Smooth muscle cell (in vitro differentiated cells): ENCODE data around the gene PRODH2. TPM values are rescaled to one million over a fixed set of nuclear protein-coding genes. Genes with fewer than 3 reads are reported as not detected.

Source experiments
- DNase-seq: peaks from one replicate; lab custom pipeline; 2025; ENCODE audit not compliant: unreplicated experiment; lab: John Stamatoyannopoulos, UW
- H2AFZ ChIP-seq: fragments of 200-600 bp; sonication (generic); 2 replicates; pipeline ENCODE4 v1.6.0; 2016; ENCODE audit warnings: antibody characterized with exemption, low read depth, mild to moderate bottlenecking
- H3F3A ChIP-seq: fragments of 200-600 bp; sonication (generic); 2 replicates; pipeline ENCODE4 v1.6.0; 2017; ENCODE audit warnings: antibody characterized with exemption, low read depth
- H3K27ac ChIP-seq: fragments of 200-600 bp; sonication (generic); 2 replicates; pipeline ENCODE4 v1.5.1; 2016; ENCODE audit warnings: low read depth, mild to moderate bottlenecking
- H3K27me3 ChIP-seq: fragments of 200-600 bp; sonication (generic); 2 replicates; pipeline ENCODE4 v1.6.1; 2016; ENCODE audit warnings: low read depth, mild to moderate bottlenecking
- H3K36me3 ChIP-seq: fragments of 200-600 bp; sonication (generic); 2 replicates; pipeline ENCODE4 v1.5.1; 2016; ENCODE audit warnings: low read depth
- H3K4me1 ChIP-seq: fragments of 200-600 bp; sonication (generic); 2 replicates; pipeline ENCODE4 v1.5.1; 2016; ENCODE audit warnings: low read depth
- H3K4me2 ChIP-seq: fragments of 200-600 bp; sonication (generic); 2 replicates; pipeline ENCODE4 v1.6.0; 2016; ENCODE audit warnings: mild to moderate bottlenecking
- H3K4me3 ChIP-seq: fragments of 200-600 bp; sonication (generic); 2 replicates; pipeline ENCODE4 v1.5.1; 2016; ENCODE audit warnings: mild to moderate bottlenecking
- H3K79me2 ChIP-seq: fragments of 200-600 bp; sonication (generic); 2 replicates; pipeline ENCODE4 v1.6.0; 2016; ENCODE audit warnings: low read depth, mild to moderate bottlenecking
- H3K9ac ChIP-seq: fragments of 200-600 bp; sonication (generic); 2 replicates; pipeline ENCODE4 v1.6.0; 2016; ENCODE audit warnings: low read depth
- H3K9me3 ChIP-seq: fragments of 200-600 bp; sonication (generic); replicated peaks from 2 replicates; pipeline ENCODE4 v1.5.1; 2016; ENCODE audit warnings: low read depth
- H4K20me1 ChIP-seq: fragments of 200-600 bp; sonication (generic); 2 replicates; pipeline ENCODE4 v1.6.0; 2016; ENCODE audit warnings: low read depth
- WGBS: methylation state at CpG from one replicate; pipeline ENCODE4 v1.1.7; 2016; ENCODE audit warnings: low lambda C conversion rate; 5-methylcytosine and 5-hydroxymethylcytosine counted together
- polyA plus RNA-seq: library from polyadenylated mRNA; unstranded; fragments of >200 nt; fragmentation: Nextera tagmentation; extraction: Ambion mirVana; gene quantifications from 2 replicates; pipeline ENCODE4 v1.2.1, GENCODE V29; 2016
- total RNA-seq: library from RNA; depleted of rRNA; stranded (reverse); fragments of >200 nt; gene quantifications from 2 replicates; pipeline ENCODE4 v1.2.3, GENCODE V29; 2014
- TF ChIP-seq, protein P1 (sequence below): fragments of 200-600 bp; sonication (generic); IDR thresholded peaks from 2 replicates; pipeline ENCODE4 v1.5.1; 2017; ENCODE audit warnings: borderline replicate concordance, mild to moderate bottlenecking, antibody characterized with exemption; ENCODE audit not compliant: insufficient read depth, poor library complexity, severe bottlenecking

The PRODH2 gene
- total and polyA plus RNA-seq, 2 experiments from 2014 or later = not detected

DNA sequence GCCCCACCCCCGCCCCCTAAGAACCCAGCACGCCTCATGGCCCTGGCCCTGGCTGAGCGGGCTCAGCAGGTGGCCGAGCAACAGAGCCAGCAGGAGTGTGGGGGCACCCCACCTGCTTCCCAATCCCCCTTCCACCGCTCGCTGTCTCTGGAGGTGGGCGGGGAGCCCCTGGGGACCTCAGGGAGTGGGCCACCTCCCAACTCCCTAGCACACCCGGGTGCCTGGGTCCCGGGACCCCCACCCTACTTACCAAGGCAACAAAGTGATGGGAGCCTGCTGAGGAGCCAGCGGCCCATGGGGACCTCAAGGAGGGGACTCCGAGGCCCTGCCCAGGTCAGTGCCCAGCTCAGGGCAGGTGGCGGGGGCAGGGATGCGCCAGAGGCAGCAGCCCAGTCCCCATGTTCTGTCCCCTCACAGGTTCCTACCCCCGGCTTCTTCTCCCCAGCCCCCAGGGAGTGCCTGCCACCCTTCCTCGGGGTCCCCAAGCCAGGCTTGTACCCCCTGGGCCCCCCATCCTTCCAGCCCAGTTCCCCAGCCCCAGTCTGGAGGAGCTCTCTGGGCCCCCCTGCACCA lies 25.3 kb downstream of the PRODH2 start:
- no peak overlapping the region for H3K4me2 ChIP-seq
- H2AFZ ChIP-seq = no peak overlapping the region
- no peaks in the 10 kb centered on the region for H3K4me1 ChIP-seq
- no peaks in the 10 kb centered on the region for H3K9me3 ChIP-seq
- H4K20me1 ChIP-seq = no peaks in the 10 kb centered on the region
- no peak overlapping the region for H3K9ac ChIP-seq
- TF ChIP-seq, protein P1, sequence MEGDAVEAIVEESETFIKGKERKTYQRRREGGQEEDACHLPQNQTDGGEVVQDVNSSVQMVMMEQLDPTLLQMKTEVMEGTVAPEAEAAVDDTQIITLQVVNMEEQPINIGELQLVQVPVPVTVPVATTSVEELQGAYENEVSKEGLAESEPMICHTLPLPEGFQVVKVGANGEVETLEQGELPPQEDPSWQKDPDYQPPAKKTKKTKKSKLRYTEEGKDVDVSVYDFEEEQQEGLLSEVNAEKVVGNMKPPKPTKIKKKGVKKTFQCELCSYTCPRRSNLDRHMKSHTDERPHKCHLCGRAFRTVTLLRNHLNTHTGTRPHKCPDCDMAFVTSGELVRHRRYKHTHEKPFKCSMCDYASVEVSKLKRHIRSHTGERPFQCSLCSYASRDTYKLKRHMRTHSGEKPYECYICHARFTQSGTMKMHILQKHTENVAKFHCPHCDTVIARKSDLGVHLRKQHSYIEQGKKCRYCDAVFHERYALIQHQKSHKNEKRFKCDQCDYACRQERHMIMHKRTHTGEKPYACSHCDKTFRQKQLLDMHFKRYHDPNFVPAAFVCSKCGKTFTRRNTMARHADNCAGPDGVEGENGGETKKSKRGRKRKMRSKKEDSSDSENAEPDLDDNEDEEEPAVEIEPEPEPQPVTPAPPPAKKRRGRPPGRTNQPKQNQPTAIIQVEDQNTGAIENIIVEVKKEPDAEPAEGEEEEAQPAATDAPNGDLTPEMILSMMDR = no peak
- no peaks in the 10 kb centered on the region for H3F3A ChIP-seq
- DNase-seq = no peak
- WGBS = 93% methylated on average over 13 of the region's 15 CpGs
- no peaks in the 10 kb centered on the region for H3K27me3 ChIP-seq
- H3K4me3 ChIP-seq = no peak overlapping the region
- H3K36me3 ChIP-seq = no peaks in the 10 kb centered on the region
- no peak overlapping the region for H3K27ac ChIP-seq
- no peaks in the 10 kb centered on the region for H3K79me2 ChIP-seq

DNA sequence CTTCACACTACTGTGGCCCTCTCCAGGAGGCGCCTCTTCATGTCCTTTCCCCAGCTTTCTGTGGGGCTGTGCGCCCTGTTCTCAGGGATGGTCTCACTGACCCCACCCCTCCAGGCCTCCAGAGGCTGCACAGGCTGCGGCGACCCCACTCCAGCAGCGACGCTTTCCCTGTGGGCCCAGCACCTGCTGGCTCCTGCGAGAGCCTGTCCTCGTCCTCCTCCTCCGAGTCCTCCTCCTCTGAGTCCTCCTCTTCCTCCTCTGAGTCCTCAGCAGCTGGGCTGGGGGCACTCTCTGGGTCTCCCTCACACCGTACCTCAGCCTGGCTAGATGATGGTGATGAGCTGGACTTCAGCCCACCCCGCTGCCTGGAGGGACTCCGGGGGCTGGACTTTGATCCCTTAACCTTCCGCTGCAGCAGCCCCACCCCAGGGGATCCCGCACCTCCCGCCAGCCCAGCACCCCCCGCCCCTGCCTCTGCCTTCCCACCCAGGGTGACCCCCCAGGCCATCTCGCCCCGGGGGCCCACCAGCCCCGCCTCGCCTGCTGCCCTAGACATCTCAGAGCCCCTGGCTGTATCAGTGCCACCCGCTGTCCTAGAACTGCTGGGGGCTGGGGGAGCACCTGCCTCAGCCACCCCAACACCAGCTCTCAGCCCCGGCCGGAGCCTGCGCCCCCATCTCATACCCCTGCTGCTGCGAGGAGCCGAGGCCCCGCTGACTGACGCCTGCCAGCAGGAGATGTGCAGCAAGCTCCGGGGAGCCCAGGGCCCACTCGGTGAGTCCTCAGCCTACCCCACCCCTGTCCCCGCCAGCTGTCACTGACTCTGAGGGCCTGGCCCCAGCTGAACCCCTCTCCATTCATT lies 26.1 kb downstream of the PRODH2 start:
- Histone ChIP-seq H3K9me3 (no peaks in the 10 kb centered on the region), H3K27me3 (no peaks in the 10 kb centered on the region), H3F3A (no peaks in the 10 kb centered on the region), H3K79me2 (no peaks in the 10 kb centered on the region), H2AFZ (no peak overlapping the region), H3K36me3 (no peaks in the 10 kb centered on the region), H4K20me1 (no peaks in the 10 kb centered on the region), H3K27ac (no peak overlapping the region), H3K4me1 (no peaks in the 10 kb centered on the region), H3K9ac (no peak overlapping the region), H3K4me3 (no peak overlapping the region), H3K4me2 (no peak overlapping the region)
- TF ChIP-seq, protein P1 = no peak
- WGBS = 97% methylated on average over 18 of the region's 31 CpGs
- no peak for DNase-seq

DNA sequence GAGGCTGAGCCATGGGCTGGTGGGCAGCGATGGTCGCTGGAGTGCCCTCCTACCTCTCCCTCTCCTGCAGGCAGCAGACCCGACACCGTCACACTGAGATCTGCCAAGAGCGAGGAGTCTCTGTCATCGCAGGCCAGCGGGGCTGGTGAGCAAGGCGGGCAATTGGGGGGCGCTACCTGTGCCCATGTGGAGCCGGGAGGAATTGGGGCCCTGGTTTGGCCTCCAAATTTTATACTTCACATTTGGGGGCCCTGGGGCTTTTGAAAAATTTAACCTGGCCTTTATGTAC lies 27.4 kb downstream of the PRODH2 start:
- H3K4me3 ChIP-seq = no peak overlapping the region
- no peaks in the 10 kb centered on the region for H3K79me2 ChIP-seq
- H3K4me1 ChIP-seq = no peaks in the 10 kb centered on the region
- H3K36me3 ChIP-seq = no peaks in the 10 kb centered on the region
- H3F3A ChIP-seq = no peaks in the 10 kb centered on the region
- TF ChIP-seq, protein P1 = no peak
- no peaks in the 10 kb centered on the region for H3K27me3 ChIP-seq
- H3K4me2 ChIP-seq = no peak overlapping the region
- no peaks in the 10 kb centered on the region for H3K9me3 ChIP-seq
- no peak overlapping the region for H3K27ac ChIP-seq
- WGBS = 78% methylated on average over 10 of the region's 10 CpGs
- H2AFZ ChIP-seq = no peak overlapping the region
- H4K20me1 ChIP-seq = no peaks in the 10 kb centered on the region
- no peak overlapping the region for H3K9ac ChIP-seq
- no peak for DNase-seq
